Measurements from ENCODE around the gene SLC49A3. TPM values are rescaled to one million over a fixed set of nuclear protein-coding genes. Genes with fewer than 3 reads are reported as not detected.

The SLC49A3 gene
- total and polyA plus RNA-seq, 2 of the 13 experiments (the other 11 are each of a cell fraction or from before 2014, with no cell fraction given), result 0.07 to 0.17 TPM

DNA sequence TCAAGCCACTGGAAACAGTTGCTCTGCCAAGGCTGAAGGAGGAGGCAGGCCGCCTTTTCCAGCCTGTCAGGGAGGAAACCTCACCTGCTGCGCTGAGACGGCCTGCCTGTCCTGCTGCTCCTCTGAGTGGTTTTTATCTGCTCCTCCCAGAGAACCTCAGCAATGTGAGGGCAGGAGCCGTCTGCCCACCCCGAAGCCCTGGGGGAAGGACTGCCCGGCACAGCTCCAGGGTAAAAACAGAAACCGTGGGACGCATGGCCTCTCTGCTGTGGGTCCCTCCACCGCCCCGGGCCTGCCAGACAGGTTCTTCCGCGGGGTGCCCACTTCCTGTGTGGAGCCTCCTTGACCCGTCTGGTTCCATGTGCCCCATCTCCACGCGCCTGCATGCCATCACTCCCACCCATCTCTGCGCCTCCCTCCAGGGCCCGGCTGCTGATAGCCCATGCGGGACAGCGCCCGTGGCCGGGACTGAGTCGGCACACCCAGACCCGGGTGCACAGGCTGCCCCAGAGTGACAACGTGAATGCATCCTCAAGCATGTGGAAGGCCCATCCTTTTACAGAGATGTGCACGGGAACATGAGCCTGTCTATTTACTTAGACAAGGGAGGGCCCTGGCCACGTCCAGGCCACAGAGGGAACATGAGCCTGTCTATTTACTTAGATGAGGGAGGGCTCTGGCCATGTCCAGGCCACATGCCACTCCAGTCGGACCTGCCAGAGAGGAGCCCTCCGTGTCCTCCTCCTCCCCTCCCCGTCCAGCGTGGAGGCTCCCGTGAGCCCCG lies 4.0 kb upstream of the SLC49A3 start (continued):
- TF ChIP-seq KLF11 (CRISPR knock-in tag; IDR thresholded peaks at IDR 0.05) (0 out of 2 replicates have a peak, but pooled peaks have one; percentile 49), ZSCAN21 (CRISPR knock-in tag; IDR thresholded peaks at IDR 0.05; ENCODE audit: borderline replicate concordance) (peak; percentile 53; the same call in 1 of the 2 replicates), ZNF264 (CRISPR knock-in tag; IDR thresholded peaks at IDR 0.05) (peak; percentile 56; the same call in 1 of the 2 replicates), THAP11 (CRISPR knock-in tag; IDR thresholded peaks at IDR 0.05) (peak; percentile 74), ZNF24 (IDR thresholded peaks at IDR 0.05) (no peak), NCOR1 (IDR thresholded peaks at IDR 0.05; ENCODE audit: borderline replicate concordance, low read length) (no peak), PAWR (CRISPR knock-in tag; IDR thresholded peaks at IDR 0.05; ENCODE audit: borderline replicate concordance) (no peak), ZNF121 (CRISPR knock-in tag; IDR thresholded peaks at IDR 0.05) (no peak), ZNF225 (CRISPR knock-in tag; IDR thresholded peaks at IDR 0.05) (peak; percentile 59; the same call in 1 of the 2 replicates), SALL2 (CRISPR knock-in tag; IDR thresholded peaks at IDR 0.05) (no peak), NR2C2 (CRISPR knock-in tag; IDR thresholded peaks at IDR 0.05; ENCODE audit: borderline replicate concordance) (no peak), MTF1 (CRISPR knock-in tag; IDR thresholded peaks at IDR 0.05) (no peak), BORCS8-MEF2B (CRISPR knock-in tag; IDR thresholded peaks at IDR 0.05) (no peak)
- TF ChIP-seq, protein P1, sequence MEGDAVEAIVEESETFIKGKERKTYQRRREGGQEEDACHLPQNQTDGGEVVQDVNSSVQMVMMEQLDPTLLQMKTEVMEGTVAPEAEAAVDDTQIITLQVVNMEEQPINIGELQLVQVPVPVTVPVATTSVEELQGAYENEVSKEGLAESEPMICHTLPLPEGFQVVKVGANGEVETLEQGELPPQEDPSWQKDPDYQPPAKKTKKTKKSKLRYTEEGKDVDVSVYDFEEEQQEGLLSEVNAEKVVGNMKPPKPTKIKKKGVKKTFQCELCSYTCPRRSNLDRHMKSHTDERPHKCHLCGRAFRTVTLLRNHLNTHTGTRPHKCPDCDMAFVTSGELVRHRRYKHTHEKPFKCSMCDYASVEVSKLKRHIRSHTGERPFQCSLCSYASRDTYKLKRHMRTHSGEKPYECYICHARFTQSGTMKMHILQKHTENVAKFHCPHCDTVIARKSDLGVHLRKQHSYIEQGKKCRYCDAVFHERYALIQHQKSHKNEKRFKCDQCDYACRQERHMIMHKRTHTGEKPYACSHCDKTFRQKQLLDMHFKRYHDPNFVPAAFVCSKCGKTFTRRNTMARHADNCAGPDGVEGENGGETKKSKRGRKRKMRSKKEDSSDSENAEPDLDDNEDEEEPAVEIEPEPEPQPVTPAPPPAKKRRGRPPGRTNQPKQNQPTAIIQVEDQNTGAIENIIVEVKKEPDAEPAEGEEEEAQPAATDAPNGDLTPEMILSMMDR (CRISPR knock-in tag; IDR thresholded peaks at IDR 0.05), result no peak
- TF ChIP-seq, protein P2, sequence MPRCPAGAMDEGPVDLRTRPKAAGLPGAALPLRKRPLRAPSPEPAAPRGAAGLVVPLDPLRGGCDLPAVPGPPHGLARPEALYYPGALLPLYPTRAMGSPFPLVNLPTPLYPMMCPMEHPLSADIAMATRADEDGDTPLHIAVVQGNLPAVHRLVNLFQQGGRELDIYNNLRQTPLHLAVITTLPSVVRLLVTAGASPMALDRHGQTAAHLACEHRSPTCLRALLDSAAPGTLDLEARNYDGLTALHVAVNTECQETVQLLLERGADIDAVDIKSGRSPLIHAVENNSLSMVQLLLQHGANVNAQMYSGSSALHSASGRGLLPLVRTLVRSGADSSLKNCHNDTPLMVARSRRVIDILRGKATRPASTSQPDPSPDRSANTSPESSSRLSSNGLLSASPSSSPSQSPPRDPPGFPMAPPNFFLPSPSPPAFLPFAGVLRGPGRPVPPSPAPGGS (CRISPR knock-in tag; IDR thresholded peaks at IDR 0.05), result no peak
- TF ChIP-seq, protein P3, sequence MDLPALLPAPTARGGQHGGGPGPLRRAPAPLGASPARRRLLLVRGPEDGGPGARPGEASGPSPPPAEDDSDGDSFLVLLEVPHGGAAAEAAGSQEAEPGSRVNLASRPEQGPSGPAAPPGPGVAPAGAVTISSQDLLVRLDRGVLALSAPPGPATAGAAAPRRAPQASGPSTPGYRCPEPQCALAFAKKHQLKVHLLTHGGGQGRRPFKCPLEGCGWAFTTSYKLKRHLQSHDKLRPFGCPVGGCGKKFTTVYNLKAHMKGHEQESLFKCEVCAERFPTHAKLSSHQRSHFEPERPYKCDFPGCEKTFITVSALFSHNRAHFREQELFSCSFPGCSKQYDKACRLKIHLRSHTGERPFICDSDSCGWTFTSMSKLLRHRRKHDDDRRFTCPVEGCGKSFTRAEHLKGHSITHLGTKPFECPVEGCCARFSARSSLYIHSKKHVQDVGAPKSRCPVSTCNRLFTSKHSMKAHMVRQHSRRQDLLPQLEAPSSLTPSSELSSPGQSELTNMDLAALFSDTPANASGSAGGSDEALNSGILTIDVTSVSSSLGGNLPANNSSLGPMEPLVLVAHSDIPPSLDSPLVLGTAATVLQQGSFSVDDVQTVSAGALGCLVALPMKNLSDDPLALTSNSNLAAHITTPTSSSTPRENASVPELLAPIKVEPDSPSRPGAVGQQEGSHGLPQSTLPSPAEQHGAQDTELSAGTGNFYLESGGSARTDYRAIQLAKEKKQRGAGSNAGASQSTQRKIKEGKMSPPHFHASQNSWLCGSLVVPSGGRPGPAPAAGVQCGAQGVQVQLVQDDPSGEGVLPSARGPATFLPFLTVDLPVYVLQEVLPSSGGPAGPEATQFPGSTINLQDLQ (CRISPR knock-in tag; IDR thresholded peaks at IDR 0.05), result no peak
- TF ChIP-seq, protein P4, sequence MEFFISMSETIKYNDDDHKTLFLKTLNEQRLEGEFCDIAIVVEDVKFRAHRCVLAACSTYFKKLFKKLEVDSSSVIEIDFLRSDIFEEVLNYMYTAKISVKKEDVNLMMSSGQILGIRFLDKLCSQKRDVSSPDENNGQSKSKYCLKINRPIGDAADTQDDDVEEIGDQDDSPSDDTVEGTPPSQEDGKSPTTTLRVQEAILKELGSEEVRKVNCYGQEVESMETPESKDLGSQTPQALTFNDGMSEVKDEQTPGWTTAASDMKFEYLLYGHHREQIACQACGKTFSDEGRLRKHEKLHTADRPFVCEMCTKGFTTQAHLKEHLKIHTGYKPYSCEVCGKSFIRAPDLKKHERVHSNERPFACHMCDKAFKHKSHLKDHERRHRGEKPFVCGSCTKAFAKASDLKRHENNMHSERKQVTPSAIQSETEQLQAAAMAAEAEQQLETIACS (CRISPR knock-in tag; IDR thresholded peaks at IDR 0.05), result no peak
- TF ChIP-seq, protein P5, sequence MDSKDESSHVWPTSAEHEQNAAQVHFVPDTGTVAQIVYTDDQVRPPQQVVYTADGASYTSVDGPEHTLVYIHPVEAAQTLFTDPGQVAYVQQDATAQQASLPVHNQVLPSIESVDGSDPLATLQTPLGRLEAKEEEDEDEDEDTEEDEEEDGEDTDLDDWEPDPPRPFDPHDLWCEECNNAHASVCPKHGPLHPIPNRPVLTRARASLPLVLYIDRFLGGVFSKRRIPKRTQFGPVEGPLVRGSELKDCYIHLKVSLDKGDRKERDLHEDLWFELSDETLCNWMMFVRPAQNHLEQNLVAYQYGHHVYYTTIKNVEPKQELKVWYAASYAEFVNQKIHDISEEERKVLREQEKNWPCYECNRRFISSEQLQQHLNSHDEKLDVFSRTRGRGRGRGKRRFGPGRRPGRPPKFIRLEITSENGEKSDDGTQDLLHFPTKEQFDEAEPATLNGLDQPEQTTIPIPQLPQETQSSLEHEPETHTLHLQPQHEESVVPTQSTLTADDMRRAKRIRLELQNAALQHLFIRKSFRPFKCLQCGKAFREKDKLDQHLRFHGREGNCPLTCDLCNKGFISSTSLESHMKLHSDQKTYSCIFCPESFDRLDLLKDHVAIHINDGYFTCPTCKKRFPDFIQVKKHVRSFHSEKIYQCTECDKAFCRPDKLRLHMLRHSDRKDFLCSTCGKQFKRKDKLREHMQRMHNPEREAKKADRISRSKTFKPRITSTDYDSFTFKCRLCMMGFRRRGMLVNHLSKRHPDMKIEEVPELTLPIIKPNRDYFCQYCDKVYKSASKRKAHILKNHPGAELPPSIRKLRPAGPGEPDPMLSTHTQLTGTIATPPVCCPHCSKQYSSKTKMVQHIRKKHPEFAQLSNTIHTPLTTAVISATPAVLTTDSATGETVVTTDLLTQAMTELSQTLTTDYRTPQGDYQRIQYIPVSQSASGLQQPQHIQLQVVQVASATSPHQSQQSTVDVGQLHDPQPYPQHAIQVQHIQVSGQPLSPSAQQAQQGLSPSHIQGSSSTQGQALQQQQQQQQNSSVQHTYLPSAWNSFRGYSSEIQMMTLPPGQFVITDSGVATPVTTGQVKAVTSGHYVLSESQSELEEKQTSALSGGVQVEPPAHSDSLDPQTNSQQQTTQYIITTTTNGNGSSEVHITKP (CRISPR knock-in tag; IDR thresholded peaks at IDR 0.05; ENCODE audit: low read depth), result peak; percentile 77; the same call in 1 of the 2 replicates
